GM12878 (cell line): ENCODE data around the gene SPATA20. TPM values are rescaled to one million over a fixed set of nuclear protein-coding genes. Genes with fewer than 3 reads are reported as not detected.

Experiments
- ATAC-seq: fragments of 200-7000 bp; cut with Tn5 transposase; 3 replicates; pipeline ENCODE4 v1.9.1; 2020; ENCODE audit warnings: mild to moderate bottlenecking, moderate library complexity
- BruUV-seq: library from RNA; stranded (reverse); fragments of 400-500 nt; replicated peaks from 2 replicates; lab custom pipeline; 2021; lab: Mats Ljungman, UMichigan
- CTCF ChIA-PET: fragments of 300-600 bp; sonication (Branson Sonifier 250); formaldehyde crosslinking; extraction: SDS; loops from one replicate; lab custom pipeline; 2021; ENCODE audit warnings: inconsistent platforms; lab: Yijun Ruan, JAX
- POLR2A ChIA-PET: fragments of 350-600 bp; formaldehyde crosslinking; extraction: SDS; loops from one replicate; lab custom pipeline; 2021; ENCODE audit warnings: inconsistent platforms; lab: Charles Lee
- RAD21 ChIA-PET: fragments of 300-600 bp; sonication (Branson Sonifier 250); formaldehyde crosslinking; loops from one replicate; lab custom pipeline; 2023; ENCODE audit warnings: antibody characterized with exemption; ENCODE audit not compliant: unreplicated experiment; lab: Charles Lee
- SMC1A ChIA-PET: fragments of 300-600 bp; sonication (Branson Sonifier 250); formaldehyde crosslinking; loops from one replicate; lab custom pipeline; 2023; ENCODE audit not compliant: unreplicated experiment, uncharacterized antibody; lab: Charles Lee
- DNase-seq: peaks from one replicate; pipeline ENCODE4 v3.0.0-alpha.2; 2011; ENCODE audit warnings: low read depth, low spot score
- FAIRE-seq: peaks from 3 replicates; lab custom pipeline; 2011; peaks lifted over from hg19 to GRCh38; lab: Jason Lieb, UNC
- H2AFZ ChIP-seq: 2 replicates; pipeline ENCODE4 v1.6.0; 2011; ENCODE audit warnings: low read depth, low read length, control low read depth; ENCODE audit not compliant: control insufficient read depth
- H3K27ac ChIP-seq: 2 replicates; pipeline ENCODE4 v1.5.1; 2011; ENCODE audit warnings: control low read depth; ENCODE audit not compliant: control insufficient read depth, insufficient read depth
- H3K27me3 ChIP-seq, 2 experiments: replicated peaks in 1 of 2; 2 replicates each; pipeline versions ENCODE4 v1.6.0 to v1.6.1; 2011; ENCODE audit warnings: low read length in 1 of 2; ENCODE audit not compliant: control insufficient read depth in 2 of 2, insufficient read depth in 2 of 2
- H3K36me3 ChIP-seq, 2 experiments: 2 replicates each; pipeline ENCODE4 v1.5.1; 2011; ENCODE audit warnings: low read length in 1 of 2; ENCODE audit not compliant: control insufficient read depth in 2 of 2, insufficient read depth in 2 of 2
- H3K4me1 ChIP-seq: 2 replicates; pipeline ENCODE4 v1.6.1; 2011; ENCODE audit warnings: mild to moderate bottlenecking, low read length, moderate library complexity, mixed read lengths; ENCODE audit not compliant: control insufficient read depth, insufficient read depth
- H3K4me2 ChIP-seq: 2 replicates; pipeline ENCODE4 v1.6.0; 2011; ENCODE audit warnings: control low read depth; ENCODE audit not compliant: control insufficient read depth, insufficient read depth
- H3K4me3 ChIP-seq: fragments of 200-600 bp; sonication (generic); 2 replicates; pipeline ENCODE4 v1.5.1; 2016
- H3K79me2 ChIP-seq: 2 replicates; pipeline ENCODE4 v1.6.0; 2011; ENCODE audit warnings: low read length; ENCODE audit not compliant: control insufficient read depth, insufficient read depth
- H3K9ac ChIP-seq: 2 replicates; pipeline ENCODE4 v1.8.0; 2011; ENCODE audit warnings: low read length, control low read depth, mixed read lengths; ENCODE audit not compliant: control insufficient read depth, insufficient read depth
- H3K9me3 ChIP-seq: replicated peaks from 3 replicates; pipeline ENCODE4 v1.5.1; 2011; ENCODE audit warnings: mild to moderate bottlenecking, low read length; ENCODE audit not compliant: control insufficient read depth, insufficient read depth
- H4K20me1 ChIP-seq: 2 replicates; pipeline ENCODE4 v1.6.0; 2011; ENCODE audit not compliant: control insufficient read depth, insufficient read depth
- ATF7 ChIP-seq: fragments of 450-650 bp; IDR thresholded peaks from 2 replicates; pipeline ENCODE4 v1.6.1; 2016; ENCODE audit warnings: low read depth, mild to moderate bottlenecking
- BHLHE40 ChIP-seq, 2 experiments: fragments of 450-650 bp in 1 of 2; IDR thresholded peaks; 2 replicates each; pipeline ENCODE4 v1.6.1; 2011 to 2017; ENCODE audit warnings: low read depth in 2 of 2, borderline replicate concordance in 1 of 2, improper control_type of control experiment in 1 of 2, low read length in 1 of 2, mild to moderate bottlenecking in 1 of 2
- CHD2 ChIP-seq: IDR thresholded peaks from 2 replicates; pipeline ENCODE4 v1.6.1; 2011; ENCODE audit warnings: low read depth, low read length, improper control_type of control experiment, borderline replicate concordance
- ESRRA ChIP-seq: IDR thresholded peaks from 2 replicates; pipeline ENCODE4 v1.6.1; 2012; ENCODE audit warnings: mild to moderate bottlenecking, low read length, improper control_type of control experiment
- KDM1A ChIP-seq: fragments of 200-600 bp; sonication (generic); IDR thresholded peaks from 2 replicates; pipeline ENCODE4 v1.6.1; 2016; ENCODE audit warnings: borderline replicate concordance
- PAX5 ChIP-seq: IDR thresholded peaks from 2 replicates; pipeline ENCODE4 v1.6.1; 2011; ENCODE audit warnings: low read depth, low read length, borderline replicate concordance
- WGBS: methylation state at CpG from one replicate; pipeline ENCODE4 v1.1.6; 2016; ENCODE audit warnings: low lambda C conversion rate; ENCODE audit not compliant: insufficient replicate concordance, insufficient coverage; ENCODE audit errors: missing lambda C conversion rate; 5-methylcytosine and 5-hydroxymethylcytosine counted together
- in situ Hi-C: fragments of 300-500 bp; cut with MboI; formaldehyde crosslinking; loops from 9 replicates; pipeline ENCODE4 v1.14.3; 2018; ENCODE audit warnings: mixed read lengths
- intact Hi-C: fragments of 100-400 bp; cut with micrococcal nuclease; formaldehyde crosslinking; loops from one replicate; pipeline ENCODE4 v1.14.2; 2022; ENCODE audit not compliant: unreplicated experiment
- polyA plus RNA-seq, 11 experiments: library from polyadenylated mRNA; depleted of rRNA in 4 of 11; unstranded in 6 of 11; stranded (reverse) in 5 of 11; fragments of >200 nt; fragmentation: Nextera tagmentation in 4 of 11; fragmentation: Illumina TruSeq in 1 of 11; extraction: Ambion mirVana in 4 of 11; extraction: Trizol in 1 of 11; gene quantifications; 1 replicate in 1 of 11; 2 replicates in 10 of 11; pipeline versions ENCODE4 v1.2.1 to v1.2.3, GENCODE V29; 2011 to 2016; ENCODE audit warnings: inconsistent platforms in 2 of 11, missing spikeins in 2 of 11, low read depth in 1 of 11
- total RNA-seq, 4 experiments: library from RNA; depleted of rRNA in 3 of 4; stranded (reverse); fragments of >200 nt in 3 of 4; fragmentation: Illumina TruSeq in 1 of 4; extraction: Trizol in 1 of 4; gene quantifications; 2 replicates each; pipeline versions ENCODE4 v1.2.1 to v1.2.3, GENCODE V29; 2013 to 2021
- TF ChIP-seq, protein P1 (sequence below): fragments of 450-650 bp; IDR thresholded peaks from 2 replicates; pipeline ENCODE4 v1.6.1; 2017; ENCODE audit warnings: mild to moderate bottlenecking, moderate library complexity
- TF ChIP-seq, protein P2 (sequence below): fragments of 450-650 bp; IDR thresholded peaks from 2 replicates; pipeline ENCODE4 v1.6.1; 2017; ENCODE audit warnings: mild to moderate bottlenecking, moderate library complexity
- TF ChIP-seq, protein P3 (sequence below): fragments of 450-650 bp; IDR thresholded peaks from 2 replicates; pipeline ENCODE4 v1.6.1; 2017; ENCODE audit warnings: mild to moderate bottlenecking, low read depth, inconsistent platforms; ENCODE audit not compliant: poor library complexity, severe bottlenecking

SPATA20 gene
- total and polyA plus RNA-seq, 10 of the 15 experiments (the other 5 are each of a cell fraction or from before 2014, with no cell fraction given), result 2.1 to 69.8 (median 26.6) TPM

DNA sequence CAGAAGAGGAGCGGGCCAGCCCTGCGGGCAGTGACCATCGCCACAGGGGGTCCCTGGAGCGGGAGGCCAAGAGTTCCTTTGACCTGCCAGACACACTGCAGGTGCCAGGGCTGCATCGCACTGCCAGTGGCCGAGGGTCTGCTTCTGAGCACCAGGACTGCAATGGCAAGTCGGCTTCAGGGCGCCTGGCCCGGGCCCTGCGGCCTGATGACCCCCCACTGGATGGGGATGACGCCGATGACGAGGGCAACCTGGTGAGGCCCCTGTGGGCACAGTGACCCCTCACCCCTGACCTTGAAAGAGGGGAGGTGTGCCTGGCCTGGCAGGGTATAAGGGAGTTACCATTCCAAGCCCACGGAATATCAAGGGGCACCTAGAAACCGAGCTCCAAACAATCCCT lies 52.6 kb downstream of the SPATA20 start:
- Histone ChIP-seq H3K79me2 (no peaks in the 10 kb centered on the region), H3K4me2 (no peak overlapping the region), H3K9me3 (no peaks in the 10 kb centered on the region), H2AFZ (no peak overlapping the region), H3K4me3 (no peak overlapping the region), H4K20me1 (no peaks in the 10 kb centered on the region), H3K36me3 (no peaks in the 10 kb centered on the region), H3K27me3 (no peaks in the 10 kb centered on the region; a peak in 1 of 4 replicates), H3K4me1 (no peaks in the 10 kb centered on the region), H3K27ac (no peak overlapping the region), H3K9ac (no peak overlapping the region)
- 53% methylated on average over 15 of the region's 15 CpGs for WGBS
- FAIRE-seq, result no peak
- ChIA-PET SMC1A (no interaction called here), POLR2A (no interaction called here), CTCF (no interaction called here), RAD21 (no interaction called here)
- in situ Hi-C loops (no loop called here), intact Hi-C loops (no loop called here)
- ATAC-seq, result no peak
- no TSS peak for BruUV-seq
- no peak for DNase-seq
- TF ChIP-seq KDM1A, result no peak
- TF ChIP-seq, protein P1, sequence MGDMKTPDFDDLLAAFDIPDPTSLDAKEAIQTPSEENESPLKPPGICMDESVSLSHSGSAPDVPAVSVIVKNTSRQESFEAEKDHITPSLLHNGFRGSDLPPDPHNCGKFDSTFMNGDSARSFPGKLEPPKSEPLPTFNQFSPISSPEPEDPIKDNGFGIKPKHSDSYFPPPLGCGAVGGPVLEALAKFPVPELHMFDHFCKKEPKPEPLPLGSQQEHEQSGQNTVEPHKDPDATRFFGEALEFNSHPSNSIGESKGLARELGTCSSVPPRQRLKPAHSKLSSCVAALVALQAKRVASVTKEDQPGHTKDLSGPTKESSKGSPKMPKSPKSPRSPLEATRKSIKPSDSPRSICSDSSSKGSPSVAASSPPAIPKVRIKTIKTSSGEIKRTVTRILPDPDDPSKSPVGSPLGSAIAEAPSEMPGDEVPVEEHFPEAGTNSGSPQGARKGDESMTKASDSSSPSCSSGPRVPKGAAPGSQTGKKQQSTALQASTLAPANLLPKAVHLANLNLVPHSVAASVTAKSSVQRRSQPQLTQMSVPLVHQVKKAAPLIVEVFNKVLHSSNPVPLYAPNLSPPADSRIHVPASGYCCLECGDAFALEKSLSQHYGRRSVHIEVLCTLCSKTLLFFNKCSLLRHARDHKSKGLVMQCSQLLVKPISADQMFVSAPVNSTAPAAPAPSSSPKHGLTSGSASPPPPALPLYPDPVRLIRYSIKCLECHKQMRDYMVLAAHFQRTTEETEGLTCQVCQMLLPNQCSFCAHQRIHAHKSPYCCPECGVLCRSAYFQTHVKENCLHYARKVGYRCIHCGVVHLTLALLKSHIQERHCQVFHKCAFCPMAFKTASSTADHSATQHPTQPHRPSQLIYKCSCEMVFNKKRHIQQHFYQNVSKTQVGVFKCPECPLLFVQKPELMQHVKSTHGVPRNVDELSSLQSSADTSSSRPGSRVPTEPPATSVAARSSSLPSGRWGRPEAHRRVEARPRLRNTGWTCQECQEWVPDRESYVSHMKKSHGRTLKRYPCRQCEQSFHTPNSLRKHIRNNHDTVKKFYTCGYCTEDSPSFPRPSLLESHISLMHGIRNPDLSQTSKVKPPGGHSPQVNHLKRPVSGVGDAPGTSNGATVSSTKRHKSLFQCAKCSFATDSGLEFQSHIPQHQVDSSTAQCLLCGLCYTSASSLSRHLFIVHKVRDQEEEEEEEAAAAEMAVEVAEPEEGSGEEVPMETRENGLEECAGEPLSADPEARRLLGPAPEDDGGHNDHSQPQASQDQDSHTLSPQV, result no peak
- no peak for TF ChIP-seq CHD2
- TF ChIP-seq ATF7, result no peak
- TF ChIP-seq, protein P2, sequence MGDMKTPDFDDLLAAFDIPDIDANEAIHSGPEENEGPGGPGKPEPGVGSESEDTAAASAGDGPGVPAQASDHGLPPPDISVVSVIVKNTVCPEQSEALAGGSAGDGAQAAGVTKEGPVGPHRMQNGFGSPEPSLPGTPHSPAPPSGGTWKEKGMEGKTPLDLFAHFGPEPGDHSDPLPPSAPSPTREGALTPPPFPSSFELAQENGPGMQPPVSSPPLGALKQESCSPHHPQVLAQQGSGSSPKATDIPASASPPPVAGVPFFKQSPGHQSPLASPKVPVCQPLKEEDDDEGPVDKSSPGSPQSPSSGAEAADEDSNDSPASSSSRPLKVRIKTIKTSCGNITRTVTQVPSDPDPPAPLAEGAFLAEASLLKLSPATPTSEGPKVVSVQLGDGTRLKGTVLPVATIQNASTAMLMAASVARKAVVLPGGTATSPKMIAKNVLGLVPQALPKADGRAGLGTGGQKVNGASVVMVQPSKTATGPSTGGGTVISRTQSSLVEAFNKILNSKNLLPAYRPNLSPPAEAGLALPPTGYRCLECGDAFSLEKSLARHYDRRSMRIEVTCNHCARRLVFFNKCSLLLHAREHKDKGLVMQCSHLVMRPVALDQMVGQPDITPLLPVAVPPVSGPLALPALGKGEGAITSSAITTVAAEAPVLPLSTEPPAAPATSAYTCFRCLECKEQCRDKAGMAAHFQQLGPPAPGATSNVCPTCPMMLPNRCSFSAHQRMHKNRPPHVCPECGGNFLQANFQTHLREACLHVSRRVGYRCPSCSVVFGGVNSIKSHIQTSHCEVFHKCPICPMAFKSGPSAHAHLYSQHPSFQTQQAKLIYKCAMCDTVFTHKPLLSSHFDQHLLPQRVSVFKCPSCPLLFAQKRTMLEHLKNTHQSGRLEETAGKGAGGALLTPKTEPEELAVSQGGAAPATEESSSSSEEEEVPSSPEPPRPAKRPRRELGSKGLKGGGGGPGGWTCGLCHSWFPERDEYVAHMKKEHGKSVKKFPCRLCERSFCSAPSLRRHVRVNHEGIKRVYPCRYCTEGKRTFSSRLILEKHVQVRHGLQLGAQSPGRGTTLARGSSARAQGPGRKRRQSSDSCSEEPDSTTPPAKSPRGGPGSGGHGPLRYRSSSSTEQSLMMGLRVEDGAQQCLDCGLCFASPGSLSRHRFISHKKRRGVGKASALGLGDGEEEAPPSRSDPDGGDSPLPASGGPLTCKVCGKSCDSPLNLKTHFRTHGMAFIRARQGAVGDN, result no peak
- no peak for TF ChIP-seq PAX5
- no peak for TF ChIP-seq ESRRA
- TF ChIP-seq, protein P3, sequence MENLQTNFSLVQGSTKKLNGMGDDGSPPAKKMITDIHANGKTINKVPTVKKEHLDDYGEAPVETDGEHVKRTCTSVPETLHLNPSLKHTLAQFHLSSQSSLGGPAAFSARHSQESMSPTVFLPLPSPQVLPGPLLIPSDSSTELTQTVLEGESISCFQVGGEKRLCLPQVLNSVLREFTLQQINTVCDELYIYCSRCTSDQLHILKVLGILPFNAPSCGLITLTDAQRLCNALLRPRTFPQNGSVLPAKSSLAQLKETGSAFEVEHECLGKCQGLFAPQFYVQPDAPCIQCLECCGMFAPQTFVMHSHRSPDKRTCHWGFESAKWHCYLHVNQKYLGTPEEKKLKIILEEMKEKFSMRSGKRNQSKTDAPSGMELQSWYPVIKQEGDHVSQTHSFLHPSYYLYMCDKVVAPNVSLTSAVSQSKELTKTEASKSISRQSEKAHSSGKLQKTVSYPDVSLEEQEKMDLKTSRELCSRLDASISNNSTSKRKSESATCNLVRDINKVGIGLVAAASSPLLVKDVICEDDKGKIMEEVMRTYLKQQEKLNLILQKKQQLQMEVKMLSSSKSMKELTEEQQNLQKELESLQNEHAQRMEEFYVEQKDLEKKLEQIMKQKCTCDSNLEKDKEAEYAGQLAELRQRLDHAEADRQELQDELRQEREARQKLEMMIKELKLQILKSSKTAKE, result no peak
- no peak for TF ChIP-seq BHLHE40 (IDR thresholded peaks at IDR 0.05; ENCODE audit: borderline replicate concordance in 1 of 2, low read depth in 2 of 2, low read length in 1 of 2)
